GM18861 (cell line): ENCODE results near the gene SPG21.

Source experiments
- ATAC-seq: cut with Tn5 transposase; IDR thresholded peaks from one replicate; pipeline ENCODE4 v1.9.1; 2021; ENCODE audit not compliant: unreplicated experiment

Gene SPG21

GRCh38 chr15:64993290-64993689 is 3.6 kb upstream of the SPG21 start:
- ATAC-seq: no peak

GRCh38 chr15:64991536-64992135 is 1.9 kb upstream of the SPG21 start:
- ATAC-seq: no peak

DNA sequence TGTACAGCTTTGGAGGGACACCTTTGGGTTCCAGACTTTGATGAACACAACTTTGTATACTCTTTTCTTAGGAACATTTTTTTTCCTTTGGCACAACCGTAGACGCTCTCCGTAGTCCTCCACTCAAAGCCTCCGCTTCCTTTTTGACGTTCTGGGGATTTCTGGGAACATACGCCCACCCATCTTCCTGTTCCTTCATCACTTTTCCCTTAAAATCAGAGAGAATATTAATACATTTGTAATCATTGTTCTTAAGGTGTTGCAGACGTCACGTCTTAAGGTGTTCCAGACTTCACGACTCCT is 405 bp upstream of the SPG21 start:
- no peak for ATAC-seq

- no peak for ATAC-seq
These were observed 2.6 kb downstream of the SPG21 start for GRCh38 chr15:64987136-64987535.

GRCh38 chr15:64985366-64986033 is 4.2 kb downstream of the SPG21 start:
- no peak for ATAC-seq

DNA sequence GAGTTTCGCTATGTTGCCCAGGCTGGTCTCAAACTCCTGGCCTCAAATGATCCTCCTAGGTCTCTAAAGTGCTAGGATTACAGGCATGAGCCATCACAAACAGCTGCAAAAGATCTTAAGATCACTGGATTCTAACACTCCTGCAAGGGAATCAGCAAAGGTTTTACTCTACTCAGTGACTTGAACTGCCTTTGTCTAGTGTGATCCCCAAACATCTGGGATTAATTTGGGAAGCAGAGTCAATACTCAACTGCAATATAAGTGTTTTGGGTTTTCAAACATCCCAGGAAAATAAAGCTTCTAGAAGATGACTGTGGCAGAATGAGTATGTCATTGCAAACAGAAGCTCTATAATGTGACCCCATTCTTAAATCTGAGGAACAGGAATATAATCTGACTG is 7.2 kb downstream of the SPG21 start:
- ATAC-seq: no peak

- ATAC-seq: no peak
These were observed 7.8 kb downstream of the SPG21 start for GRCh38 chr15:64981812-64982431.

- no peak for ATAC-seq
These were observed 10.4 kb downstream of the SPG21 start for GRCh38 chr15:64979252-64979710.

DNA sequence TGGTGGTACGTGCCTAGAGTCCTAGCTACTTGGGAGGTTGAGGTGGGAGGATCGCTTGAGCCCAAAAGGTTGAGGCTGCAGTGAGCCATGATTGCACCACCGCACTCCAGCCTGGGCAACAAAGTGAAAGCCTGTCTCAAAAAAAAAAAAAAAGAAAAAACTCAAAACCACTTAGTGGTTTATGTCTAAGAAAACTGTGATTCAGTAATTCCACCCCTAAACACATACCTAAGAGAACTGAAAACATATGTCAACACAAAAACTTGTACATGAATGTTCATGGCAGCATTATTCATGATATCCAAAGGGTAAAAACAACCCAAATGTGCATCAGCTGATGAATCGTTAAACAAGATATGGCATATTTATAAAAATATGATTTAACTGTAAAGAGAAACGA is 14.3 kb downstream of the SPG21 start:
- no peak for ATAC-seq

- ATAC-seq: no peak
These were observed 19.0 kb downstream of the SPG21 start for GRCh38 chr15:64970698-64971097.

- ATAC-seq: no peak
These were observed 20.3 kb downstream of the SPG21 start for GRCh38 chr15:64969401-64969800.

- ATAC-seq: no peak
These were observed 28.7 kb downstream of the SPG21 start for GRCh38 chr15:64961013-64961412.

DNA sequence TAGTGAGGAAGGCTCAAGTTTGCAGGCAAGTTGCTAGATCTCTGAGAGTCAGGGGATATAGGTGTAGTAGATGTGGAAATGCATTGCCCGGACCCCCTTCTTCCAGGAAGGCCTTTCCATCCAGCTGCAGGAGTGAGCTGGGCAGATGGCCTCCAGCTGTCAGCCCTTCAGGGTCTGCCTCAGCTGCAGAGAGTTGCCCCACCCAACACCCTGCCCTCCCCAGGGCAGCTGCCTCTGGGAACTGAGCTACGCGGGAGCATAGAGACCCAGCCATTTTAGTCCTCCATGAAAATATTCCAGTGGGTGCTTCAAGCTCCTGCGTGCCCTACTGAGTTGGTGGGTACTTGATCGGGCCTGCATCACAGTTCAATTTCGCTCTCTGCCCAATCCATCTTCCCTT is 29.6 kb downstream of the SPG21 start:
- ATAC-seq: no peak

DNA sequence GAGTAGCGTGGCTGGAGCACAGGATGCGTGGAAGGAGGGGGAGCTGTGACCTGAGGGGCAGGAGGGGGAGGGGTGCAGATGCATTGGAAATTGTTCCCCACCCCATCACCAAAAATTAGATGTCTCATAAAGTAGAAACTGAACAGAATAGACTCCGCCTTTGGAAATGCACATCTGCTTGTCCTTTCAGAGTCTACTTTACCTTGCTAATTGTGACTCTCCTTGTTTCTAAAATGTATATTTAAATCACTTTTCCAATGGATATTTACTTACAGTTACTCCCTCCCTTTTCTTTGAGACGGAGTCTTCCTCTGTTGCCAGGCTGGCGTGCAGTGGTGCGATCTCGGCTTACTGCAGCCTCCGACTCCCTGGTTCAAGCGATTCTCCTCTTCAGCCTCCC is 30.6 kb downstream of the SPG21 start:
- ATAC-seq: no peak

GRCh38 chr15:64954395-64954794 is 35.3 kb downstream of the SPG21 start:
- no peak for ATAC-seq

DNA sequence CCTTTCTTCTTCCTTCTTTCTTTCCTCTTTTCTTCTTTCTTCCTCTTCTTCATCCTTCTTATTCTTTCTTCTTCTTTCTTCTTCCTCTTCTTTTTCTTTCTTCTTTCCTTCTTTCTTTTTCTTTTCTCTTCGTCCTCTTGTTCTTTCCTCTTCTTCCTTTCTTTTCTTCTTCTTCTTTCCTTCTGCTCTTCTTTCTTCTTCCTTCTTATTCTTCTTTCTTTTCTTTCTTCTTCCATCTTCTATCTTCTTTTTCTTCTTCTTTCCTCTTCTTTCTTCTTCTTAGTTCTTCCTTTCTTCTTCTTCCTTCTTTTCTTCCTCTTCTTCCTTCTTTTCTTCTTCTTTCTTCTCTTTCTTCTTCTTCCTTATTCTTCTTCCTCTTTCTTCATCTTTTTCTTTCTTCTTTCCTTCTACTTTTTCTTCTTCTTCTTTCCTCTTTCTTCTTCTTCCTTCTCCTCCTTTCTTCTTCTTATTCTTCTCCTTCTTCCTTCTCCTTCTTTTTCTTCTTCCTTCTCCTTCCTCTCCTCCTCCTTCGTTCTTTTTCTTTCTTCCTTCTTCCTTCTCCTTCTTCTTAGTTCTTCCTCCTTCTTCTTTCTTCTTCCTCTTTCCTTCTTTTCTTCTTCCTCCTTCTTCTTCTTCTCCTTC is 37.8 kb downstream of the SPG21 start:
- ATAC-seq: no peak

- ATAC-seq: no peak
These were observed 38.8 kb downstream of the SPG21 start for GRCh38 chr15:64950888-64951287.

DNA sequence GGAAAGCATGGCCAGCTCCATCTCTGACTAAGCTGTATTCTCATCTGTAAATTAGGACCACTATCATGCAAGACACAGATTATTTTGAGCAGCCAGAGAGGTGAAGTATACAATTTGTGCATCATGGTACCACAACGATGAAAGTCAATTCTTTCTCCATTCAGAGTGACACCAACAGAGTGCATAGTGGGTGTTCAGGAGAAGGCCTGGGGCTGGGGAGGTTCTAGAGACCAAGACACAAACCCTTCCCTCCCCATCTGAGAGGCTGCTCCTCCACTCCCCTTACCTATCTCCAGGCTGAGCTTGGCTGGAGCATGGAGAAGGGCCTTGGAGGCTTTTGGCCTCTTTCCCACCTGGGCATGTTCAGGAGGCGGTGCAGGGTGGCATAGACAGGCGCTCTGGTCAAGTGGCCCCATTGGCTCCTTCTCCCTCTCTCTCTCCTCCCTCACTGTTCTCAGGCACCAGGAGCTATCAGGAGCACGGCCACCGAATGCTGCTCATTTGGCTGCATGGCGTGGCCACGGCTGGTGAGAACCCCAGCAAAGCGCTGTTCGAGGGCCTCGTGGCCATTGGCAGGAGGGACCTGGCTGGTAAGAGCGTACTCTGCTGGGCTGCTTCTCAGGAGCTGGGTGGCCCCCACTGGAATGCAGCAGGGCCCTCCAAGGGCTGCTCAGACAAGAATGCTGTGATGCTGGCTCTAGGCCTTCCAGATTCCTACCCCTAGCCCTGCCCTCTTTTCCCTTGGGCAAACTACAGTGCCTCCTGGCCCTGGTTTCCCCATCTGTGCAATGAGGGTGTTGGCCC is 40.1 kb downstream of the SPG21 start:
- no peak for ATAC-seq

DNA sequence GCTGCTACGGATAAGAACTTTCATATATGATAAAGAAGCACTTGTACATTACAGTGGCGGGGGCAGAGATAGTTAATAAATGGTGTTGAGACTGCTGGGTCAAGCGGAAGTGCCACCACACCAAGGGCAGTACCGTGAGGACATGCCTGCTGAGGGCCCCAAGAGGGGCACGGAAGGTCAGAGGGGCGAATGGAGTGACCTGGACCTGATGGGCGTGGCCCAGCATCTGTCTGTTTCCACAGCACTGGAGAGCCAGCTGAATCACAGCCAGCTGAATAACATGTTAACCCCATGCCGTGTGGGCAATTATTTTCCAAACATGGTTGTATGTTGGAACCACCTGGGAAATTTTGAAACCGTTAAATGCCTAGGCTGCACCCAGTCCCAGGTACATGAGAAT is 40.8 kb downstream of the SPG21 start:
- no peak for ATAC-seq

- no peak for ATAC-seq
These were observed 42.5 kb downstream of the SPG21 start for GRCh38 chr15:64947211-64947610.

GRCh38 chr15:64944961-64945360 is 44.8 kb downstream of the SPG21 start:
- no peak for ATAC-seq
